ENCODE measurements around the gene CTSO.

DNA sequence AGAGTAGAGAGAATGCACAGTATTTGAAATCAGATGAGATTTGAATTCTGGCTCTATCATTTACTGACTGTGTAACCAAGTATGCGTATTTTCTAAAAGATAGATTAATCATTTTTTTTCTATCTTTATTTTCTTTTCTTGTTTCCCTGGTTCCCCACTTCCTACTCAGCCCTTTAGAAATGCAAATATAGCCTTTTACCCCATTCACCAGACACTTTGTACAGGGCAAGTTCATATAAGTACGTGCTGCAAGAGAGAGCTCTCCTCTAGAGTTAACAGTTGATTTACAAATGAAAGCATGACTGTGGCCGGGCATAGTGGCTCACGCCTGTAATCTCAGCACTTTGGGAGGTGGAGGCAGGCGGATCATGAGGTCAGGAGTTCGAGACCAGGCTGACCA, 68.0 kb downstream of the CTSO start:
- no peak for TF ChIP-seq CTCF (IDR thresholded peaks at IDR 0.05)
- TF ChIP-seq HOXB13 (CRISPR knock-in tag; IDR thresholded peaks at IDR 0.05; ENCODE audit: low read depth) = no peak
- no peak for TF ChIP-seq FOSL2 (IDR thresholded peaks at IDR 0.05)
- TF ChIP-seq FOSL2 (CRISPR knock-in tag; IDR thresholded peaks at IDR 0.05) = no peak
- TF ChIP-seq EP300 (IDR thresholded peaks at IDR 0.05) = no peak
- no peak for TF ChIP-seq SMC3 (IDR thresholded peaks at IDR 0.05)
- TF ChIP-seq MAX (IDR thresholded peaks at IDR 0.05) = no peak
- no peak for TF ChIP-seq ZC3H11A (IDR thresholded peaks at IDR 0.05)
